NCI-H748 (cell line): Measurements from ENCODE around the gene TREM2.
"Not testable (repeated sequence)": the region's sequence is repeated elsewhere in the genome, so short reads cannot be mapped to it uniquely, and the experiment has no call there.

ENCODE experiments used
- DNase-seq: peaks from one replicate; lab custom pipeline; 2025; ENCODE audit not compliant: unreplicated experiment; lab: John Stamatoyannopoulos, UW

The TREM2 gene

GRCh38 chr6:41162687-41163418 lies at the start of gene TREM2:
Gene TREM2 (minus strand): TSS chr6:41163116. CDS start chr6:41163082, 34 bp downstream.
- DNase-seq: no peak

DNA sequence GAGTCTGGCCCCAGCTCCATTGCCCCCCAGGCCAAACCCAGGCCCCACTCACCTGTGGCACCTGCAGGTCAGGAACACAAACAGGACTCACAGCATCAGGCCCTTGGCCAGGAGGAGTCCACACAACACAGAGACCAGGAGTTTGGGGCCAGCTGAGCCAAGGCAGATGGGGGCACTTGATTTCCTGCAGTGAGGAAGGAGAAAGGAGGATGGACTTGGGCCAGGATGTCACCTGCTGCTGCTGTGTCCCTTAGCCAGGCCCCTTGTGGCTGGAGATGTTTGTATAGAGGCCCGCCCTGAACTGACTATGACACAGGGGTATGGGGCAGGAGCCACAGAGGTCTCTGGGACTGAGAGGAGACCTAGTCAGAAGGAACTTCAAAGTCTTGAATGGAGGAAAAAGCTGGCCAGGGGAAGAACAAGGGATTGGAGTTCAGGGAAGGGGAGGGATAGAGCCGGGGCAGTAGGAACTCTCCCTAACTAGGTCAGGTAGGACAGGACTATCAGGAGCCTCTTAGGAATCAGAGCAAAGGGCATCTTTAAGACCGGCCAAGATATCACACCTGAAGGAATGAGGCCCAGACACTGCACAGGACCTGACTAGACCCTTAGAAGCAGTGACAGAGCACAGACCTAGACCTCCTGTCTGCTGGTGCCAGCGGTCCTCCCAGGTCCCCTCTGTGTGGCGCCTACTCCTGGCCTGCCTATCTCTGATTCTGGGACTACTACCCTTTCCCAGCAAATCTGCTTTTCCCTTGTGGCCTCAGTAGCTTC lies 46.8 kb upstream of the TREM2 start:
- no peak for DNase-seq

DNA sequence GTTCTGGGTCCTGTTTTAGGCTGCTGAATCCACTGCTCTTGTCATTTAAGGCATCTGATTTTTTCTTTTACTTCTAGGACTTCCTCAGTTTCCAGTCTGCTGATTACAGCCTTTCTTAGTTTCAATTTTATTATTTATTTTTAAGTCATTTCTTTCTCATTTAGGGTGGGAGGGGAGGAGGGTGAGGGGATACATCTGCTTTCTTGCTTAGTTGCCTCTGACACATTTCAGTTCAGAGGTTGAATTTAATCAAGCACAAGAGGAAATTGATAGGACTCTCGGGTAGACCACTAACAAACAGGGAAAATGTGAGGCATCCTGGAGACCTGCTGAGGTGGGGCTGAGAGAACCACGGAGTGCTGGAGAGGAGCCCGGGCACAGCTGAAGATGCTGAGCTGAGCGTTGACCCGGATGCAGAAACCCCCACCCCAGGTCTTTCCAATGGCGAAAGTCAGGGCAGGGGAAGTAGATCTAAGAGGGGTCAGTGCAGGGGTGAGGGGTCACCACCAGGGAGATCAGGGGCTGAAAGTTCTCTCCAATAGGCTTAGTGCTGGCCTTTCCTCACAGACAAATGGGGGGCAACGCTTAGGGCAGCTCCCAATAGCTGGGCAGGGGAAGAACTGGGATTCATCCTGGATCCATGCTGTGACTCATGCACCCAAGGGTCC lies 45.7 kb upstream of the TREM2 start:
- DNase-seq: no peak

DNA sequence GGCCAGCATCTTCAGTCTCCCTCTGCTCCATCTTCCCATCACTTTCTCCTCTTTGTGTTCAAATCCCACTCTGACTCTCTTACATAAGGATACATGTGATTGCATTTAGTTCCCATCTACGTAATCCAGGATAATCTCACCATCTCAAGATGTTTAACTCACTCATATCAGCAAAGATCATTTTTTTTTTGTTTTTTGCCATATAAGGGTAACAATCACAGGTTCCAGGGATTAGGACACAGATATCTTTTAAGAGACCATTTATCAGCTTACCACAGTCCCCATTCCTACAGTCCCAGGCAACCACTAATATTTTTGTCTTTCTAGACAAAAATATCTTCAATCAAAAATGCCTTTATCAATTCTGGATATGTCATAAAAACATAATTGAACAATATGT lies 41.2 kb upstream of the TREM2 start:
- DNase-seq: no peak

- DNase-seq: no peak
These were observed 38.9 kb upstream of the TREM2 start for GRCh38 chr6:41201764-41202173.

DNA sequence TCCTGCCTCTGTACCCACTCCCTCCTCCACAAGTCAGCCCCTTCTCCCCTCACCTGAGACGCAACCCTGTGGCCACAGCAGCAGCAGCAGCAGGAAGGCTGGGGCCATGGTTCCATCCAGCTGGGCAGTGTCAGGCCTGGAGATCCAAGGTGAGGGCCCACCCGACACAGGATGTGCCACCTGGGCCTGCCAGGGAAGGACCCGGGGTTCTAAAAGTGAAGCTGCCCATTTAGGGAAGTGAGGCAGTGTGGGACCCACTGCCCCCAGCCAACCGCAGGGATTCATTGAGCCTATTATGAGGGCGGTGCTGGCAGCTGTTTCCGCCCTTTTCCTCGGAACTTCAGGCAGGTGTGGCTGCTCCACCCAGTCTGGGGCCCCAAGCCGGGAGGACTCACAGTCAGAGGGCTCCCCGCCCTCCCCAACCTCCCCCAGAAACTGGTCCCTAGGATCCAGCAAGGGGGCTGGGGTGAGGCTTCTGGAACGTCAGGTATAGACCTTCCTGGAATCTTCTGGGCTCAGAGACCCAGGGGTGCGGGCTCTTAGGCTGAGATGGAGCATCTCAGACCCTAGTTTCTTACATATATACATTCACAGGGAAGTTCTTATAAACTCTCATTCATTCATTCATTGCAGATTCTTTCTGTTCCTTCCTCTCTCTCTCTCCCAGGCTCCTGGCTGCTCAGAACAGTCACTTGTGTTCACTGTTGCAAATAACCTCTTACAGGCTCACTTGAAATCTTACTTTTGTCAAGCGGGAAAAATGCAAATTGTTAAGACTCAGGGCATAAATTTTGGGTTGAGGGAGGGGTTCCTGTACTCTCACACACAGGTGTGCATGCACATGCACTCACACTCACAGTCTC lies 38.2 kb upstream of the TREM2 start, which contains the start of gene TREML2:
TREML2 (minus strand) TSS at position 249 of the 863 bp plus-strand sequence; CDS start at position 108, 141 bp downstream.
- peak; percentile 18 for DNase-seq

GRCh38 chr6:41200296-41200900 lies 37.5 kb upstream of the TREM2 start:
- no peak for DNase-seq

DNA sequence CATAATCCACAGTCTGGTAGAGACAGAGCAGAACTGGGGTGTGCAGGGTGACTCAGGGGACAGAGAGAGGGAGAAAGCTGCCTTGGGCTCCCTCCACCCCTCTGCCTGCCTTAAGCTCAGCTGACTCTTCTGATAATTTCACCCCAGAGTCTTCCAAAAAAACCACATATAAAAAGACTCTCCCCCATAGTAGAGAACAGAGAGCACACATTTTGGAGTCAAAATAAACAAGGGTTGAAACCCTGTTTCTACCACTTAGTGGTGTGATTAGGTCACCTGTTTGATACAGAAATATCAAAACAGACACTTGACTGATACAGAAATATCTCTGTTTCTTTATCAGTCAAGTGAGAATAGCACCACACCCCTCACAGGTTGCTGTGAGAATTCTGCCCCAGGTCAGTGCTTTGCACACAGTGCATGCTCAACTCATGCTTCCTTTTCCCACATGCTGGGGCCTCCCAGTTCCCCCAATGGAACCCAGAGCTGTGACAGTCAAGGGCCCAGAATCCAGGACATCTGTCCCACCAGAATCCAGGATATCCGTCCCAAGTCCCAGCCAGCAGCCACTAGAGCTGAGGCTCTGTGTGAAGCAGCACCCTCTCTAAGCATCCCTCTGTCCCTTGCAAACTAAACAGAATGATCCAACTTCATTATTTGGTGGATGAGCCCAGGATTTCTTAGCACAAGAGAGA lies 36.8 kb upstream of the TREM2 start:
- DNase-seq: no peak

- DNase-seq: no peak
These were observed 34.3 kb upstream of the TREM2 start for GRCh38 chr6:41197234-41197633.

- DNase-seq: no peak
These were observed 31.5 kb upstream of the TREM2 start for GRCh38 chr6:41194386-41194785.

GRCh38 chr6:41193884-41194283 lies 31.0 kb upstream of the TREM2 start:
- no peak for DNase-seq

GRCh38 chr6:41193171-41193734 lies 30.3 kb upstream of the TREM2 start:
- no peak for DNase-seq

GRCh38 chr6:41191569-41191968 lies 28.7 kb upstream of the TREM2 start:
- no peak for DNase-seq

DNA sequence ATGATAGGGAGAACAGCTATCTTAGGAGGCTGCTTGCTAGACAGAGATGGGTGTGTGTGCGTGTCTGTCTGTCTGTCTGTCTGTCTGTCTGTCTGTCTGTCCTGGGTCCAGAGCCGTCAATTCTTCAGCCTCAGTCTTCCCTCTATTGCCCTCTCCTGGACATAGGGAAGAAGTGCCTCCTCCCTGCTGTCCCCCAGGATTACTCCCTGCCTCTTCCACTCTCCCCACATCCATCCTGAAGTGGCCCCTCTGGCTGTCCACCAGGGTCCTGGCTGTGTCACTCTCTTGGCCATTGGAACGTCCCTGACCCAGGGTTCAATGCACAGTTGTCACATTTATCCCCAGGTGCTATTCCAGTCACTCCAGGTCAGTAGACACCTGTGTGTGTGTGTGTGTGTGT lies 27.9 kb upstream of the TREM2 start:
- no peak for DNase-seq

DNA sequence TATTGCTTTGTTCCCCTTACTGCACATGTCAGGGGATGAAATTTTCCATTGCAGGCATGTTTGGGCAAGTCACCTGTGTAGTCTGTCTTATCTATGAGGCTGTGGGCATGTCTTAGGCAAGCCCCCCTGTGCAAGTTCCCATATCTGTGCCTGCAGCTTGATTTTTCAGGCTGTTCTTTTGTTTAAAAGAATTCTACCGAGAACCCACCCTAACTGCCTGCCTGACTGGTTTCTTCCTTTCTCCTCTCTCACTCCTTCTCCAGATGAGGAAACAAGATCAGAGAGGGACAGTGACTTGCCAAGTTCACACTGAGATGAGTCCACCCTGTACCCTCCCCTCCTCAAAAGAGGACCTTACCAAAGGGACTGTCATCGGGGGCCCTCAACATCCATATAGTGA lies 27.1 kb upstream of the TREM2 start:
- no peak for DNase-seq

DNA sequence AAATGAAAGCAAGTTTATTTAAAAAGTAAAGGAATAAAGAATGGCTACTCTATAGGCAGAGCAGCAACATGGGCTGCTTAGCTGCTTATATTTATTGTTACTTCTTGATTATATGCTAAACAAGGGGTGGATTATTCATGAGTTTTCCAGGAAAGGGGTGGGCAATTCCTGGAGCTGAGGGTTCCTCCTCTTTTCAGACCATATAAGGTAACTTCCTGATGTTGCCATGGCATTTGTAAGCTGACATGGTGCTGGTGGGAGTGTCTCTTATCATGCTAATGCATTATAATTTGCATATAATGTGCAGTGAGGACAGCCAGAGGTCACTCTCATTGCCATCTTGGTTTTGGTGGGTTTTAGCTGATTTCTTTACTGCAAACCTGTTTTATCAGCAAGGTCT lies 26.1 kb upstream of the TREM2 start:
- DNase-seq: not testable (repeated sequence)

DNA sequence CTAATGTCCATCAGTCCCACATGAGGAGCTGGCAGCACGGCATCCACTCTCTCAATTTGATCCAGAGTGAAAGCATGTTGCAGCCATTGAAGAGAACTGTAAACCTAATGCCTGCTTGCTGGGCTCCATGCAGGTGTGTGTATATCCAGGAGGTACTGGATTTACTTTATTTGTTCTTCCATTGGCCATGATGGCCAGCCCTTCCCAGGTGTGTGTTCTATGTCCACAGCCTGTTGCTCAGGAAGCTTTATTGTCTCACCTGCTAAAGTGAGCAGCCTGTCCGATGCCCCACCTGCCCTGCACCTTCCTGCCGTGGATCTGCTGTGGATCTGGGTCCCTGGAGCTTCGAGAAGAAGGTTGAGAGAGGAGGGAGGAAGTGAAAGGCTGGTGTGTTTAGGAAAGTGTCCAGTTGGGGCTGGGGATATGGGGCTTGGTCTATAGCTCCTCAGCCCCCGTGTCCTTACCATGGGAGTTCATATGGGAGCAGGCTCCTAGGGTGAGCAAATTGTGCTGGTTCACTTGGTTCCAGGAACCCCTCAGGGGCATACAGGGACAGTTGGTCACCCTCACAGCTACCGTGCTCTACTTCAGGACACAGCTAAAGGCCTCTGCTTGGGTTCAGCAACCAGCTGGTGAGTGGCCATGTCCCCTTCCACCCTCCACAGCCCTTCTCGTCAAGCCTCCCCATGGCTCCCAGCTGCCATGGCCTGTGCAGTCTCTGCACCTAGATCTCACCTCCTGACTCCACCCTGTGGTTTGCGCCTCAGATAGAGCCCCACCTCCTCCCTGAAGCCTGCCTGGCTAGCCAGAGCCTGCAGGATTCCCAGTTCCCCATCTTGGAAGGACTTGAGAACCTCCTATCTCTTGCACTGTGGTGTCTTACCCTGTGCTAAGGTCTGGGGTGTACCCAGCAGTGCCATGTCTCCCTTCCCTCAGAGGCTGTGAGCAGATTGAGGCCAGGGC lies 25.3 kb upstream of the TREM2 start:
- DNase-seq: peak; percentile 56

GRCh38 chr6:41186031-41186562 lies 23.2 kb upstream of the TREM2 start:
- no peak for DNase-seq
